Testis (tissue), 3 donors: ENCODE data around the gene MTOR. TPM values are rescaled to one million over a fixed set of nuclear protein-coding genes. Genes with fewer than 3 reads are reported as not detected.
"Not testable (repeated sequence)": the region's sequence is repeated elsewhere in the genome, so short reads cannot be mapped to it uniquely, and the experiment has no call there.

Source experiments
- DNase-seq: peaks from one replicate; pipeline ENCODE4 v3.0.0-alpha.2; 2019
- H3K27ac ChIP-seq, 2 donors: fragments of 200-600 bp; sonication (generic); one replicate each; pipeline ENCODE4 v1.5.1; 2019
- H3K27me3 ChIP-seq: fragments of 200-600 bp; sonication (generic); one replicate; pipeline ENCODE4 v1.5.1; 2019
- H3K36me3 ChIP-seq: fragments of 200-600 bp; sonication (generic); one replicate; pipeline ENCODE4 v1.5.1; 2017; ENCODE audit warnings: low read depth; ENCODE audit errors: missing control alignments
- H3K4me1 ChIP-seq: fragments of 200-600 bp; sonication (generic); one replicate; pipeline ENCODE4 v1.5.1; 2019
- H3K4me3 ChIP-seq, 2 donors: fragments of 200-600 bp; sonication (generic); one replicate each; pipeline ENCODE4 v1.5.1; 2017 to 2019
- H3K9me3 ChIP-seq: fragments of 200-600 bp; sonication (generic); one replicate; pipeline ENCODE4 v1.5.1; 2017
- POLR2A ChIP-seq: fragments of 450-650 bp; IDR thresholded peaks from one replicate; pipeline ENCODE4 v1.6.1; 2017; ENCODE audit warnings: antibody characterized with exemption, mild to moderate bottlenecking, moderate library complexity
- WGBS, 2 donors: methylation state at CpG; one replicate each; pipeline ENCODE4 v1.1.5; 2018; 5-methylcytosine and 5-hydroxymethylcytosine counted together
- intact Hi-C: fragments of 100-400 bp; cut with DNase I; formaldehyde crosslinking; loops from one replicate; pipeline ENCODE4 v1.15.1; 2023; ENCODE audit warnings: low total_unique reads
- polyA plus RNA-seq: library from polyadenylated mRNA; stranded (reverse); fragments of 350-450 nt; fragmentation: Illumina TruSeq; extraction: RNeasy Lipid Tissue Mini Kit (QIAGEN cat#74804); gene quantifications from one replicate; pipeline ENCODE4 v1.2.3, GENCODE V29; 2014; ENCODE audit warnings: low read depth, low replicate concordance; ENCODE audit not compliant: insufficient read depth
- total RNA-seq, 2 donors: library from RNA; depleted of rRNA; stranded (reverse); fragments of >200 nt; gene quantifications; one replicate each; pipeline ENCODE4 v1.2.3, GENCODE V29; 2016
- TF ChIP-seq, protein P1 (sequence below), 3 experiments: fragments of 450-650 bp in 2 of 3; fragments of 200-600 bp in 1 of 3; sonication (generic) in 1 of 3; IDR thresholded peaks; one replicate each; pipeline ENCODE4 v1.5.1; 2016 to 2019; ENCODE audit warnings: antibody characterized with exemption in 3 of 3, mild to moderate bottlenecking in 2 of 3, moderate library complexity in 1 of 3

MTOR gene
- total and polyA plus RNA-seq, 3 donors from 2014 or later, result 83.3 to 129 (median 108) TPM

DNA sequence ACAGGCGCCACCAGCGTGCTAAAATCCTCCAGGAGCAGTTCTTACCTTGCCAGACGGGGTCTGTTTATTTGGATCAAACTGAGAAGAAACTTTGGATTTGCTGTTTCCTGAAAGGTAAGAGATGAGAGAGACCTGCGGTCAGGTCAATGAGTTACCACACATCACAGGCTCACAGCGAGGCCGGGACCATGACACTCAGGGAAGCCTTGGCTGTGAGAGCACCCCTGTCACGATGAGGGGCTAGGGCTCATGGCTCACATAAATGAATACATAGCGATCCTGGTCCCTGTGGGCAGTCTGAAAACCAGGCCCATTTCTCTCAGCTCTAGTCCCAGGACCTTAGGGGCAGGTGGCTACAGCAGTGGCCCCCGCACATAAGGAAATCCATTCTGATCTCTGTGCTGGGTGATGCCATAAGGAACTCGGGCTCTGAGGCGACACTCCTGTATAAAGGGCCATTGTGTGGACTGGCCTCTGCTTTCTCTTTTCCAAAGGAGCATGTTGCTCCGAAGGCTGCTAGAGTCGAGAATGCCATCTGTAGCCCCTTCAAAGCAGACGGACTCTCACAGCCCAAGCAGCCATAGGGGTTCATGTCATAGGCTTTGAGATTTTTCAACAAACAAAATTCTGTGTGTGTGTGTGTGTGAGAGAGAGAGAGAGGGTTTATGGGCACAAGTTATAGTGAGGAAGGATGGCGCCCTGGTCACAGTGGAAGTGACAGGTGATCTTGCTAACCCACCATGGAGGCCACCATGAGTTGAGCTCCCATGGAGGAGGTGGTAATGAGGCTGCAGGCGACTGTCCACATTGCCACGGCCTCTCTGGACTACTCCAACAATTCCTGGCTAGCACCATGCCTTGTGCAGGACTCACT lies 193.5 kb downstream of the MTOR start:
- DNase-seq, result peak; percentile 12
- WGBS, 2 donors, result 89 to 97% methylated on average over 11 to 17 of the region's 17 CpGs
- H3K36me3 ChIP-seq, result no peaks in the 10 kb centered on the region
- TF ChIP-seq POLR2A, result no peak
- no peak overlapping the region for H3K4me3 ChIP-seq
- no peak overlapping the region for H3K27ac ChIP-seq
- intact Hi-C loops, result no loop called here
- H3K27me3 ChIP-seq, result no peaks in the 10 kb centered on the region
- no peaks in the 10 kb centered on the region for H3K9me3 ChIP-seq
- H3K4me1 ChIP-seq, result no peaks in the 10 kb centered on the region

DNA sequence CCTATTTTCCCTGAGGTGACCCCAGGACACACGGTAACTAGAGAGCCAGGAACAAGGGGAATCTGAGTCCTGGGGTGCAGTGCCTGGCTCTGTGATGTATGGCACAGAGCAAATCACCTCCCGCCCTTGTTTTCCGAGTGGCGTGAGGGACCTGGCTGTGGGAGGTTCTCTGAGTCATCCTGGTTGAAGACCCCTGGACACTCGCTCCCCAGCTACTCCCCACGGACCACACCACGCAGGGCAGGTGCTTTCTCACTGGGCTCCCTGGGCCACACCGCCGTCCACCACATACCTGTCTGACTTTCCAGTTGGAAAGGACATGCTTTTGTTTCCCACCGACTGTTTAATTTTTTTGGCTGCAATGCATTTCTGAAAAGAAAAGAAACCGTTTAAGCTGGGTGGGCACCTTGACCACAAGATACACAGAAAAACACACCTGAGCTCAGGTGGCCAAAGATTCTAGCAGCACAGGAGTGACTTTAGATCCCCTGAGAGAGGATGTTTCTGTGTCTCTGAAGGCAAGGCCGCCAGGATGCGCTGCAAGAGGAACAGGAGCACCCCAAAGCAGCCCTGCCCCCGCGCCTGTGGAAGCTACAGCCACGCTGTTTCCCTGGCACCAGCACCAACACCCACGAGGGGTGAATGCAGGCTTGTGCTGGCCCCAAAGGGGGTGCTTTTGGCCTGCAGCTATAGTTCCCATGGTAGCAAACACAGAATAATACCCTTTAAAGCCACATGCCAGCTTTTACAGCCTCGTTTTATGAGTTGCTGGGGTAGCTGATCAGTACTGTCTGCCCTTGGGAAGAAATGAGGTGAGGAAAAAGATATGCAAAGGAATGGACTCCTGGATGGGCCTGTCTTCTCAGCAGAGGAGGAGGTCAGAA lies 194.4 kb downstream of the MTOR start:
- 83 to 91% methylated on average over 18 of the region's 18 CpGs for WGBS, 2 donors
- Histone ChIP-seq H3K4me3 (no peak overlapping the region), H3K27ac (no peak overlapping the region), H3K27me3 (no peaks in the 10 kb centered on the region), H3K9me3 (no peaks in the 10 kb centered on the region), H3K4me1 (no peaks in the 10 kb centered on the region), H3K36me3 (no peaks in the 10 kb centered on the region)
- intact Hi-C loops, result no loop called here
- no peak for TF ChIP-seq POLR2A
- TF ChIP-seq, protein P1, sequence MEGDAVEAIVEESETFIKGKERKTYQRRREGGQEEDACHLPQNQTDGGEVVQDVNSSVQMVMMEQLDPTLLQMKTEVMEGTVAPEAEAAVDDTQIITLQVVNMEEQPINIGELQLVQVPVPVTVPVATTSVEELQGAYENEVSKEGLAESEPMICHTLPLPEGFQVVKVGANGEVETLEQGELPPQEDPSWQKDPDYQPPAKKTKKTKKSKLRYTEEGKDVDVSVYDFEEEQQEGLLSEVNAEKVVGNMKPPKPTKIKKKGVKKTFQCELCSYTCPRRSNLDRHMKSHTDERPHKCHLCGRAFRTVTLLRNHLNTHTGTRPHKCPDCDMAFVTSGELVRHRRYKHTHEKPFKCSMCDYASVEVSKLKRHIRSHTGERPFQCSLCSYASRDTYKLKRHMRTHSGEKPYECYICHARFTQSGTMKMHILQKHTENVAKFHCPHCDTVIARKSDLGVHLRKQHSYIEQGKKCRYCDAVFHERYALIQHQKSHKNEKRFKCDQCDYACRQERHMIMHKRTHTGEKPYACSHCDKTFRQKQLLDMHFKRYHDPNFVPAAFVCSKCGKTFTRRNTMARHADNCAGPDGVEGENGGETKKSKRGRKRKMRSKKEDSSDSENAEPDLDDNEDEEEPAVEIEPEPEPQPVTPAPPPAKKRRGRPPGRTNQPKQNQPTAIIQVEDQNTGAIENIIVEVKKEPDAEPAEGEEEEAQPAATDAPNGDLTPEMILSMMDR (IDR thresholded peaks at IDR 0.05), result no peak
- DNase-seq, result peak; percentile 10

DNA sequence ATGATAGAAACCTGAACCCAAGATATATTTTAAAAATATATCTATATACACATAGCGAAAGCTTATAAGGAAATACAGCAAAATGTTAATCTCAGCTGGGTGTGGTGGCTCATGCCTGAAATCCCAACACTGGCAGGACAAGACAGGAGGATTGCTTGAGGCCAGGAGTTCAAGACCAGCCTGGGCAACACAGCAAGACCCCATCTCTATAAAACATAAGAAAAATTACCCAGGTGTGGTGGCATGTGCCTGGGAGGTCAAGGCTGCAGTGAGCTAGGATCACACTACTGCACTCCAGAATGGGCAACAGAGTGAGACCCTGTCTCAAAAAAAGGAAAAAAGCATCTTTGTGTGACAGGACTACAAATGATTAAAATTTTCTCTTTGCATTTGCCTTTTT lies 196.6 kb downstream of the MTOR start:
- intact Hi-C loops, result no loop called here
- Histone ChIP-seq H3K27ac (no peak overlapping the region), H3K9me3 (no peaks in the 10 kb centered on the region), H3K4me3 (no peak overlapping the region), H3K36me3 (no peaks in the 10 kb centered on the region), H3K4me1 (peaks cover 3% of the 10 kb centered on the region), H3K27me3 (no peaks in the 10 kb centered on the region)
- DNase-seq, result no peak
- TF ChIP-seq, protein P1 (IDR thresholded peaks at IDR 0.05), result no peak
- 97 to 100% methylated on average over 1 of the region's 1 CpG for WGBS, 2 donors

DNA sequence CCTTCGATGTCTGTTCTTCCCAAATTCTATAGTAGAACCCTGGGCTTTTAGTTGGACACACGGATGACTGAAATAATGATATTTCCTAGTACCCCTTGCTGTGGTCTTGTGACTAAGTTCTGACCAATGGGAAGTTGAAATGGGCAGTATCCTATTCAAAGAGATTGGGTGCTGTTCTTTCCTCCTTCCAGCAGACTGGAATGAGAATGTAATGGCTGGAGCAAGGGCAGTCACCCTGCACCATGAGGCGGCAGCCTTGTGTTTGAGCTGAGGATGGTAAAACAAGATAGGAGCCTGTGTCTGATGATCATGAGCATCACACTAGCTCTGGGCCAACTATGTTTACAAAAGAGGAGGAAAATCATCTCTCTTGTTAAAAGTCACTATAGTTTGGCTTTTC lies 197.4 kb downstream of the MTOR start:
- TF ChIP-seq POLR2A, result no peak
- TF ChIP-seq, protein P1 (IDR thresholded peaks at IDR 0.05), result no peak
- no peaks in the 10 kb centered on the region for H3K27me3 ChIP-seq
- H3K4me3 ChIP-seq, result no peak overlapping the region
- WGBS, 2 donors, result 91 to 99% methylated on average over 3 of the region's 3 CpGs
- no peaks in the 10 kb centered on the region for H3K36me3 ChIP-seq
- intact Hi-C loops, result no loop called here
- no peak overlapping the region for H3K27ac ChIP-seq
- no peaks in the 10 kb centered on the region for H3K9me3 ChIP-seq
- peaks cover 5% of the 10 kb centered on the region for H3K4me1 ChIP-seq
- DNase-seq, result no peak

DNA sequence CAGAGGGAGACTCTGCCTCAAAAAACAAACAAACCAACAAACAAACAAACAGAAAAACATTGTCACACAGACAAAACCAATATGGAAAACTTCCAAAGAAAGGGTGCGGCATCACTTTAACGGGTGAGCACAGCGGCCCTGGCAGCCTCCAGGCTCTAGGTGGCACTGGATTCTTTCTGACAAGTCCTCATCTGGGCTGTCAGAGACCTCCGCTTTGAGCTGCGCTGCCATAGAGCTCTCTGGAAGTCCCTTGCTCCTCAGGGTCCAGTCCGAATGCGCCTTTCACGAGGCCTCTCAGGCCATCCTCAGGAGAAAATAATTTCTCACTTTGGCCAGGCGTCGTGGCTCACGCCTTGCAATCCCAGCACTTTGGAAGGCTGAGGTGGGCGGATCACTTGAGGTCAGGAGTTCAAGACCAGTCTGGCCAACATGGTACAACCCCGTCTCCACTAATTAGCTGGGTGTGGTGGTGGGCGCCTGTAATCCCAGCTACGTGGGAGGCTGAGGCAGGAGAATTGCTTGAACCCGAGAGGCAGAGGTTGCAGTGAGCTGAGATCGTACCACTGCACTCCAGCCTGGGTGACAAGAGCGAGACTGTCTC lies 198.3 kb downstream of the MTOR start:
- DNase-seq, intact Hi-C loops, H3K4me3 ChIP-seq, H3K9me3 ChIP-seq, H3K27me3 ChIP-seq, H3K36me3 ChIP-seq, H3K27ac ChIP-seq, H3K4me1 ChIP-seq: not testable (repeated sequence)
- 75 to 77% methylated on average over 18 of the region's 18 CpGs for WGBS, 2 donors
